Esophagus (tissue), 2 donors: ENCODE results near the gene NCAM2. TPM values are rescaled to one million over a fixed set of nuclear protein-coding genes. Genes with fewer than 3 reads are reported as not detected.

Experiments
- H3K27ac ChIP-seq, 2 donors: one replicate each; pipeline ENCODE4 v1.5.1; 2013; ENCODE audit warnings: low read depth in 2 of 2, mild to moderate bottlenecking in 2 of 2, inconsistent platforms in 1 of 2, low read length in 1 of 2, moderate library complexity in 1 of 2
- H3K27me3 ChIP-seq, 2 donors: one replicate each; pipeline ENCODE4 v1.6.1; 2013; ENCODE audit warnings: low read length in 2 of 2, control low read depth in 1 of 2, mild to moderate bottlenecking in 1 of 2; ENCODE audit not compliant: insufficient read depth in 2 of 2, control insufficient read depth in 1 of 2
- H3K36me3 ChIP-seq, 2 donors: one replicate each; pipeline ENCODE4 v1.6.1; 2013; ENCODE audit warnings: low read length in 1 of 2; ENCODE audit not compliant: control insufficient read depth in 2 of 2, insufficient read depth in 2 of 2
- H3K4me1 ChIP-seq, 2 donors: one replicate each; pipeline ENCODE4 v1.6.1; 2013; ENCODE audit warnings: low read length in 1 of 2; ENCODE audit not compliant: control insufficient read depth in 2 of 2, insufficient read depth in 2 of 2
- H3K4me3 ChIP-seq, 2 donors: one replicate each; pipeline ENCODE4 v1.5.1; 2013; ENCODE audit warnings: low read length in 2 of 2, mild to moderate bottlenecking in 2 of 2, low read depth in 1 of 2, moderate library complexity in 1 of 2
- H3K9me3 ChIP-seq, 2 donors: one replicate each; pipeline ENCODE4 v1.6.1; 2013; ENCODE audit warnings: mild to moderate bottlenecking in 2 of 2, low read depth in 1 of 2, low read length in 1 of 2, moderate library complexity in 1 of 2; ENCODE audit not compliant: control insufficient read depth in 2 of 2, insufficient read depth in 1 of 2
- WGBS, 2 donors: extraction: QIAGEN DNeasy Blood & Tissue Kit; methylation state at CpG; one replicate each; pipeline ENCODE4 v1.1.7; 2013; 5-methylcytosine and 5-hydroxymethylcytosine counted together
- polyA plus RNA-seq, 2 donors: library from polyadenylated mRNA; stranded (reverse); fragments of 200-250 nt; gene quantifications; one replicate each; pipeline ENCODE4 v1.2.3, GENCODE V29; 2013
- donor health status: healthy with polysubstance abuse.
- donor health status: Bipolar disorder and iron deficiency.

NCAM2 gene
- polyA plus RNA-seq, 2 donors: 0.04 to 0.08 TPM

GRCh38 chr21:21460979-21461378 is 462.8 kb downstream of the NCAM2 start:
- H3K4me1 ChIP-seq: no peaks in the 10 kb centered on the region
- no peaks in the 10 kb centered on the region for H3K36me3 ChIP-seq
- no peak overlapping the region for H3K27ac ChIP-seq
- H3K4me3 ChIP-seq: no peak overlapping the region
- peaks cover 0 to 5% of the 10 kb centered on the region in 2 donors for H3K9me3 ChIP-seq
- 82% methylated on average over 5 of the region's 5 CpGs for WGBS, 2 donors
- H3K27me3 ChIP-seq: no peaks in the 10 kb centered on the region

- Histone ChIP-seq H3K36me3 (no peaks in the 10 kb centered on the region), H3K27me3 (no peaks in the 10 kb centered on the region), H3K4me1 (no peaks in the 10 kb centered on the region), H3K27ac (no peak overlapping the region), H3K9me3 (no peaks in the 10 kb centered on the region), H3K4me3 (no peak overlapping the region)
- 46 to 63% methylated on average over 4 of the region's 4 CpGs for WGBS, 2 donors
Measured at GRCh38 chr21:21463456-21463855, 465.2 kb downstream of the NCAM2 start.

GRCh38 chr21:21464684-21465083 is 466.5 kb downstream of the NCAM2 start:
- H3K9me3 ChIP-seq: no peaks in the 10 kb centered on the region
- H3K27ac ChIP-seq: no peak overlapping the region
- WGBS, 2 donors: 66 to 67% methylated on average over 1 of the region's 1 CpG
- H3K4me1 ChIP-seq: no peaks in the 10 kb centered on the region
- H3K27me3 ChIP-seq: no peaks in the 10 kb centered on the region
- H3K4me3 ChIP-seq: no peak overlapping the region
- H3K36me3 ChIP-seq: no peaks in the 10 kb centered on the region

GRCh38 chr21:21466752-21467151 is 468.5 kb downstream of the NCAM2 start:
- no peaks in the 10 kb centered on the region for H3K4me1 ChIP-seq
- no peaks in the 10 kb centered on the region for H3K27me3 ChIP-seq
- no peak overlapping the region for H3K4me3 ChIP-seq
- H3K9me3 ChIP-seq: no peaks in the 10 kb centered on the region
- 81 to 87% methylated on average over 1 of the region's 1 CpG for WGBS, 2 donors
- H3K27ac ChIP-seq: no peak overlapping the region
- H3K36me3 ChIP-seq: no peaks in the 10 kb centered on the region

- no peaks in the 10 kb centered on the region for H3K27me3 ChIP-seq
- no peak overlapping the region for H3K4me3 ChIP-seq
- no peaks in the 10 kb centered on the region for H3K36me3 ChIP-seq
- no peak overlapping the region for H3K27ac ChIP-seq
- no peaks in the 10 kb centered on the region for H3K9me3 ChIP-seq
- no peaks in the 10 kb centered on the region for H3K4me1 ChIP-seq
Measured at GRCh38 chr21:21468003-21468402, 469.8 kb downstream of the NCAM2 start.

- Histone ChIP-seq H3K4me3 (no peak overlapping the region), H3K9me3 (no peaks in the 10 kb centered on the region), H3K4me1 (no peaks in the 10 kb centered on the region), H3K27me3 (no peaks in the 10 kb centered on the region), H3K27ac (no peak overlapping the region), H3K36me3 (no peaks in the 10 kb centered on the region)
- 58 to 59% methylated on average over 3 of the region's 3 CpGs for WGBS, 2 donors
Measured at GRCh38 chr21:21481239-21481638, 483.0 kb downstream of the NCAM2 start.

GRCh38 chr21:21508859-21509258 is 510.6 kb downstream of the NCAM2 start:
- no peaks in the 10 kb centered on the region for H3K9me3 ChIP-seq
- H3K4me3 ChIP-seq: no peak overlapping the region
- no peaks in the 10 kb centered on the region for H3K27me3 ChIP-seq
- WGBS, 2 donors: 83 to 85% methylated on average over 6 of the region's 6 CpGs
- no peak overlapping the region for H3K27ac ChIP-seq
- no peaks in the 10 kb centered on the region for H3K36me3 ChIP-seq
- H3K4me1 ChIP-seq: no peaks in the 10 kb centered on the region

GRCh38 chr21:21530680-21531079 is 532.5 kb downstream of the NCAM2 start:
- Histone ChIP-seq H3K27me3 (no peaks in the 10 kb centered on the region), H3K4me3 (no peak overlapping the region), H3K27ac (no peak overlapping the region), H3K36me3 (no peaks in the 10 kb centered on the region), H3K9me3 (no peaks in the 10 kb centered on the region), H3K4me1 (no peaks in the 10 kb centered on the region)

GRCh38 chr21:21547368-21547953 is 549.3 kb downstream of the NCAM2 start:
- H3K9me3 ChIP-seq: no peaks in the 10 kb centered on the region
- H3K4me1 ChIP-seq: no peaks in the 10 kb centered on the region
- H3K4me3 ChIP-seq: no peak overlapping the region
- H3K27ac ChIP-seq: no peak overlapping the region
- 73 to 80% methylated on average over 5 of the region's 5 CpGs for WGBS, 2 donors
- H3K36me3 ChIP-seq: no peaks in the 10 kb centered on the region
- no peaks in the 10 kb centered on the region for H3K27me3 ChIP-seq

- Histone ChIP-seq H3K27me3 (no peaks in the 10 kb centered on the region), H3K4me1 (no peaks in the 10 kb centered on the region), H3K36me3 (no peaks in the 10 kb centered on the region), H3K9me3 (peaks cover 3 to 8% of the 10 kb centered on the region in 2 donors), H3K4me3 (no peak overlapping the region), H3K27ac (no peak overlapping the region)
- 82 to 92% methylated on average over 2 of the region's 2 CpGs for WGBS, 2 donors
Measured at GRCh38 chr21:21559285-21560045, 561.3 kb downstream of the NCAM2 start.
